Sigmoid colon (tissue), 4 donors: Measurements from ENCODE around the gene DIP2C.

Experiments
- CTCF ChIP-seq, 4 experiments: fragments of 450-650 bp in 3 of 4; fragments of 200-600 bp in 1 of 4; IDR thresholded peaks; one replicate each; pipeline ENCODE4 v1.5.1; 2016 to 2019; ENCODE audit warnings: antibody characterized with exemption in 4 of 4, mild to moderate bottlenecking in 3 of 4, moderate library complexity in 2 of 4
- EP300 ChIP-seq, 4 donors: sonication (generic); formaldehyde crosslinking; IDR thresholded peaks; one replicate each; pipeline ENCODE4 v1.6.1; 2017; ENCODE audit warnings: antibody characterized with exemption in 4 of 4
- POLR2AphosphoS5 ChIP-seq, 4 donors: sonication (generic); formaldehyde crosslinking; IDR thresholded peaks; one replicate each; pipeline ENCODE4 v1.6.1; 2017; ENCODE audit warnings: antibody characterized with exemption in 4 of 4

- TF ChIP-seq CTCF (IDR thresholded peaks at IDR 0.05) (no peak), POLR2AphosphoS5 (IDR thresholded peaks at IDR 0.05) (no peak), EP300 (IDR thresholded peaks at IDR 0.05) (no peak)
Observed at GRCh38 chr10:381346-381745, 308.1 kb downstream of the DIP2C start.
